A673 (cell line): Measurements from ENCODE around the gene KANSL1. TPM values are rescaled to one million over a fixed set of nuclear protein-coding genes. Genes with fewer than 3 reads are reported as not detected.

Experiments used
- BruUV-seq: library from RNA; stranded (reverse); fragments of 400-500 nt; replicated peaks from 2 replicates; lab custom pipeline; 2021; lab: Mats Ljungman, UMichigan
- CTCF ChIA-PET: fragments of 300-600 bp; sonication (Branson Sonifier 250); formaldehyde crosslinking; loops from one replicate; lab custom pipeline; 2022; ENCODE audit warnings: antibody characterized with exemption; lab: Charles Lee
- POLR2A ChIA-PET: fragments of 300-600 bp; sonication (Branson Sonifier 250); formaldehyde crosslinking; loops from one replicate; lab custom pipeline; 2022; ENCODE audit warnings: antibody characterized with exemption; ENCODE audit not compliant: low non-redundant PET; lab: Charles Lee
- DNase-seq: peaks from one replicate; pipeline ENCODE4 v3.0.0-alpha.2; 2015; ENCODE audit warnings: low spot score
- H3K27ac ChIP-seq: fragments of 200-600 bp; sonication (generic); 2 replicates; pipeline ENCODE4 v1.5.1; 2016; ENCODE audit warnings: mixed run types, low read depth, mild to moderate bottlenecking, mixed read lengths, antibody characterized with exemption, low read length; ENCODE audit not compliant: poor library complexity, severe bottlenecking
- H3K27me3 ChIP-seq: fragments of 200-600 bp; sonication (generic); replicated peaks from 2 replicates; pipeline ENCODE4 v1.6.1; 2017; ENCODE audit warnings: mixed run types, low read depth, mild to moderate bottlenecking, mixed read lengths, antibody characterized with exemption, low read length; ENCODE audit not compliant: insufficient read depth, poor library complexity
- H3K36me3 ChIP-seq: fragments of 200-600 bp; sonication (generic); 2 replicates; pipeline ENCODE4 v1.6.1; 2016; ENCODE audit warnings: mixed run types, mild to moderate bottlenecking, mixed read lengths, antibody characterized with exemption, low read length; ENCODE audit not compliant: insufficient read depth, poor library complexity, severe bottlenecking
- H3K4me1 ChIP-seq: fragments of 200-600 bp; sonication (generic); 2 replicates; pipeline ENCODE4 v1.6.1; 2017; ENCODE audit warnings: mixed run types, mild to moderate bottlenecking, mixed read lengths, antibody characterized with exemption, low read length; ENCODE audit not compliant: insufficient read depth, poor library complexity, severe bottlenecking
- H3K4me3 ChIP-seq: fragments of 200-600 bp; sonication (generic); 2 replicates; pipeline ENCODE4 v1.5.1; 2016; ENCODE audit warnings: low read depth, mixed run types, mild to moderate bottlenecking, mixed read lengths, low read length; ENCODE audit not compliant: poor library complexity, severe bottlenecking
- H3K9me3 ChIP-seq: fragments of 200-600 bp; sonication (generic); 2 replicates; pipeline ENCODE4 v1.6.1; 2016; ENCODE audit warnings: mixed run types, low read depth, mild to moderate bottlenecking, mixed read lengths, antibody characterized with exemption, low read length; ENCODE audit not compliant: poor library complexity, severe bottlenecking
- CTCF ChIP-seq: fragments of 300-800, 200-600 bp; sonication (generic); conservative IDR thresholded peaks from 2 replicates; pipeline ENCODE4 v1.5.1; 2017; ENCODE audit warnings: low read depth, mild to moderate bottlenecking, antibody characterized with exemption, low read length, moderate library complexity, mixed read lengths
- EZH2 ChIP-seq: fragments of 200-600 bp; sonication (generic); IDR thresholded peaks from 2 replicates; pipeline ENCODE4 v1.6.1; 2017; ENCODE audit warnings: borderline replicate concordance, low read depth, mild to moderate bottlenecking, mixed read lengths, antibody characterized with exemption, low read length; ENCODE audit not compliant: poor library complexity, severe bottlenecking
- intact Hi-C: fragments of 100-400 bp; cut with micrococcal nuclease; formaldehyde crosslinking; loops from one replicate; pipeline ENCODE4 v1.10.0; 2022; ENCODE audit not compliant: unreplicated experiment
- total RNA-seq: library from RNA; stranded (reverse); gene quantifications from 2 replicates; pipeline ENCODE4 v1.2.3, GENCODE V29; 2021

The KANSL1 gene
- total RNA-seq, 1 experiment from 2014 or later, result 64.9 TPM

GRCh38 chr17:46000757-46001156, 192.5 kb downstream of the KANSL1 start:
- H3K9me3 ChIP-seq, result no peaks in the 10 kb centered on the region
- no peak overlapping the region for H3K4me3 ChIP-seq
- H3K4me1 ChIP-seq, result no peaks in the 10 kb centered on the region
- no peaks in the 10 kb centered on the region for H3K27me3 ChIP-seq
- DNase-seq, result no peak
- CTCF ChIA-PET, result interaction anchor here (0.6 kb wide), 1 partner anchor 216 kb away, joined by 5 read pairs; no protein-coding TSS in a partner anchor
- no peaks in the 10 kb centered on the region for H3K36me3 ChIP-seq
- POLR2A ChIA-PET, result interaction anchor here (0.5 kb wide), 1 partner anchor 192 kb away, joined by 6 read pairs; the partner anchor contains the start of gene KANSL1
- TF ChIP-seq EZH2 (no peak), CTCF (no peak)
- H3K27ac ChIP-seq, result no peak overlapping the region
- no TSS peak for BruUV-seq
- intact Hi-C loops, result loop anchor here (5.0 kb wide), 1 partner anchor 212 kb away; no protein-coding TSS in a partner anchor

- DNase-seq, result no peak
- TF ChIP-seq CTCF (no peak), EZH2 (no peak)
- ChIA-PET CTCF (no interaction called here), POLR2A (interaction anchor here (0.5 kb wide), 1 partner anchor 193 kb away, joined by 6 read pairs; the partner anchor contains the start of gene KANSL1)
- intact Hi-C loops, result loop anchor here (5.0 kb wide), 1 partner anchor 212 kb away; no protein-coding TSS in a partner anchor
- H3K4me1 ChIP-seq, result no peaks in the 10 kb centered on the region
- H3K4me3 ChIP-seq, result no peak overlapping the region
- no TSS peak for BruUV-seq
- H3K36me3 ChIP-seq, result no peaks in the 10 kb centered on the region
- H3K9me3 ChIP-seq, result no peaks in the 10 kb centered on the region
- H3K27me3 ChIP-seq, result no peaks in the 10 kb centered on the region
- no peak overlapping the region for H3K27ac ChIP-seq
Measured at GRCh38 chr17:46000292-46000691, 192.9 kb downstream of the KANSL1 start.

DNA sequence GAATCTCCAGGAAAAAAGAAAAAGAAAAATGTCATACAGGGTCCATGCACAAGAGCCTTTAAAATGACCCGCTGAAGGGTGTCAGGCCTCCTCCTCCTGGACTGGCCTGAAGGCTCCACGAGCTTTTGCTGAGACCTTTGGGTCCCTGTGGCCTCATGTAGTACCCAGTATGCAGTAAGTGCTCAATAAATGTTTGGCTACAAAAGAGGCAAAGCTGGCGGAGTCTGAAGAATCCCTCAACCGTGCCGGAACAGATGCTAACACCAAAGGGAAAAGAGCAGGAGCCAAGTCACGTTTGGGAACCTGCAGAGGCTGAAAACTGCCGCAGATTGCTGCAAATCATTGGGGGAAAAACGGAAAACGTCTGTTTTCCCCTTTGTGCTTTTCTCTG, 193.3 kb downstream of the KANSL1 start:
- Histone ChIP-seq H3K4me1 (no peaks in the 10 kb centered on the region), H3K27me3 (no peaks in the 10 kb centered on the region), H3K27ac (no peak overlapping the region), H3K4me3 (no peak overlapping the region), H3K36me3 (no peaks in the 10 kb centered on the region), H3K9me3 (no peaks in the 10 kb centered on the region)
- POLR2A ChIA-PET, result no interaction called here
- TF ChIP-seq EZH2 (no peak), CTCF (no peak)
- intact Hi-C loops, result loop anchor here (5.0 kb wide), 1 partner anchor 212 kb away; no protein-coding TSS in a partner anchor
- BruUV-seq, result no TSS peak
- DNase-seq, result no peak
- CTCF ChIA-PET, result no interaction called here
